ENCODE results near the gene LAMA4.
"Not testable (repeated sequence)": the region's sequence is repeated elsewhere in the genome, so short reads cannot be mapped to it uniquely, and the experiment has no call there.

The LAMA4 gene

GRCh38 chr6:112206110-112206458 lies 48.3 kb downstream of the LAMA4 start:
- no peak for DNase-seq

GRCh38 chr6:112205427-112206109 lies 48.8 kb downstream of the LAMA4 start:
- DNase-seq, result no peak

GRCh38 chr6:112204350-112204706 lies 50.0 kb downstream of the LAMA4 start:
- DNase-seq, result no peak

- no peak for DNase-seq
Observed at GRCh38 chr6:112203577-112204349, 50.6 kb downstream of the LAMA4 start.

- no peak for DNase-seq
Observed at GRCh38 chr6:112202639-112203341, 51.6 kb downstream of the LAMA4 start.

- DNase-seq, result not testable (repeated sequence)
Observed at GRCh38 chr6:112200185-112200914, 54.0 kb downstream of the LAMA4 start.

- DNase-seq, result no peak
Observed at GRCh38 chr6:112199001-112199403, 55.4 kb downstream of the LAMA4 start.

GRCh38 chr6:112198582-112198981 lies 55.8 kb downstream of the LAMA4 start:
- no peak for DNase-seq

GRCh38 chr6:112197636-112198035 lies 56.7 kb downstream of the LAMA4 start:
- no peak for DNase-seq

GRCh38 chr6:112196306-112196705 lies 58.1 kb downstream of the LAMA4 start:
- DNase-seq, result no peak

GRCh38 chr6:112195166-112195565 lies 59.2 kb downstream of the LAMA4 start:
- DNase-seq, result no peak

- DNase-seq, result no peak
Observed at GRCh38 chr6:112194511-112194910, 59.9 kb downstream of the LAMA4 start.

- no peak for DNase-seq
Observed at GRCh38 chr6:112193535-112194051, 60.8 kb downstream of the LAMA4 start.

- no peak for DNase-seq
Observed at GRCh38 chr6:112193117-112193516, 61.2 kb downstream of the LAMA4 start.

GRCh38 chr6:112191509-112192020 lies 62.8 kb downstream of the LAMA4 start:
- DNase-seq, result no peak

- DNase-seq, result no peak
Observed at GRCh38 chr6:112190164-112190563, 64.2 kb downstream of the LAMA4 start.

- no peak for DNase-seq
Observed at GRCh38 chr6:112189494-112189893, 64.9 kb downstream of the LAMA4 start.

- no peak for DNase-seq
Observed at GRCh38 chr6:112188906-112189305, 65.5 kb downstream of the LAMA4 start.

GRCh38 chr6:112187736-112188135 lies 66.6 kb downstream of the LAMA4 start:
- DNase-seq, result no peak

GRCh38 chr6:112184951-112185350 lies 69.4 kb downstream of the LAMA4 start:
- DNase-seq, result no peak

- DNase-seq, result no peak
Observed at GRCh38 chr6:112183271-112183671, 71.1 kb downstream of the LAMA4 start.

- DNase-seq, result no peak
Observed at GRCh38 chr6:112181130-112181529, 73.2 kb downstream of the LAMA4 start.
